GM12874 (cell line): ENCODE results near the gene FAM24B.

ENCODE experiments used
- CTCF ChIP-seq: IDR thresholded peaks from 2 replicates; pipeline ENCODE4 v1.5.1; 2011; ENCODE audit warnings: low read depth, mild to moderate bottlenecking, control low read depth, low read length, moderate library complexity; ENCODE audit not compliant: insufficient read depth

Gene FAM24B

GRCh38 chr10:122850705-122851640, 28.4 kb downstream of the FAM24B start:
- no peak for TF ChIP-seq CTCF

GRCh38 chr10:122849900-122850605, 29.3 kb downstream of the FAM24B start:
- no peak for TF ChIP-seq CTCF

GRCh38 chr10:122849090-122849489, 30.3 kb downstream of the FAM24B start:
- TF ChIP-seq CTCF, result no peak

- TF ChIP-seq CTCF, result no peak
Observed at GRCh38 chr10:122847782-122848604, 31.4 kb downstream of the FAM24B start.

GRCh38 chr10:122845783-122846332, 33.5 kb downstream of the FAM24B start, which contains the start of gene CUZD1:
CUZD1 (minus strand) TSS chr10:122845857; CDS start chr10:122845843, 14 bp downstream.
- no peak for TF ChIP-seq CTCF

- no peak for TF ChIP-seq CTCF
Observed at GRCh38 chr10:122844146-122844545, 35.2 kb downstream of the FAM24B start.
